ENCODE results near the gene LLPH. TPM values are rescaled to one million over a fixed set of nuclear protein-coding genes. Genes with fewer than 3 reads are reported as not detected.

Gene LLPH
- total RNA-seq, 1 experiment from 2014 or later: 51.3 TPM

DNA sequence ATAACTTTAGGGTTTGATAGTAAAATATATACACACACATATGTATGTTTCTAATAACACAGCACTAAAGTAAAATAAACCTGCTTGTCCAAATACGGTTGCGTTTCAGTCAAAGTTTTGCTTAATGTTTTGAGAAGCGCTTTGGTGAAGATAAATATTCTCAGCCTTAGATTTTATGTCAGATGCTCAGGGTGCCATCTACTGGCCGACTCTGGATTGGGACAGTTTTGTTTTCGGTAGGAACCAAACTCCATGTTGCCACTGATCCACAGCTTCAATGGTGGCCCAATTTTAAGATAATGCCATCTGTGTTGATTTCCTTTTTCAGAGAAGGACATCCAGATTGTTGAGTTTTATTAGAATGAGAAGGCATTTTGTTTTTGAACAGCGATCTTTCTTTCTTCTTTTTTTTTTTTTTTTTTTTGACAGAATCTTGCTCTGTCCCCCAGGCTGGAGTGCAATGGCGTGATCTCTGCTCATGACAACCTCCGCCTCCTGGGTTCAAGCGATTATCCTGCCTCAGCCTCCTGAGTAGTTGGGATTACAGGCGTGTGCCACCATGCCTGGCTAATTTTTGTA lies 43.1 kb downstream of the LLPH start:
- H3K4me3 ChIP-seq (ENCODE audit: low read depth, low read length, poor library complexity, severe bottlenecking): no peak overlapping the region
- H3K4me1 ChIP-seq (ENCODE audit: insufficient read depth, low read length, poor library complexity, severe bottlenecking): peaks cover 26% of the 10 kb centered on the region
- no peaks in the 10 kb centered on the region for H3K36me3 ChIP-seq (ENCODE audit: insufficient read depth, low read length, poor library complexity, severe bottlenecking)
- H3K27ac ChIP-seq (ENCODE audit: low read depth, low read length, poor library complexity, severe bottlenecking): peak overlapping the region; percentile 42
- ChIA-PET POLR2A (ENCODE audit: low non-redundant PET) (no interaction called here), CTCF (interaction anchor here (0.5 to 2.0 kb wide), 7 partner anchors 37 to 778 kb away, joined by 3 to 8 read pairs (median 6); no protein-coding TSS in a partner anchor)
- no TSS peak for BruUV-seq (replicated peaks)
- H3K27me3 ChIP-seq (replicated peaks; ENCODE audit: insufficient read depth, low read depth, low read length, poor library complexity): no peaks in the 10 kb centered on the region
- intact Hi-C loops (cut with micrococcal nuclease; ENCODE audit: unreplicated experiment): loop anchor here (2.0 to 5.0 kb wide), 4 partner anchors 59 to 780 kb away; partner anchors contain the start of gene HMGA2
- no peak for TF ChIP-seq EZH2 (IDR thresholded peaks at IDR 0.05; ENCODE audit: borderline replicate concordance, low read depth, low read length, poor library complexity, severe bottlenecking)
- TF ChIP-seq, protein P1, sequence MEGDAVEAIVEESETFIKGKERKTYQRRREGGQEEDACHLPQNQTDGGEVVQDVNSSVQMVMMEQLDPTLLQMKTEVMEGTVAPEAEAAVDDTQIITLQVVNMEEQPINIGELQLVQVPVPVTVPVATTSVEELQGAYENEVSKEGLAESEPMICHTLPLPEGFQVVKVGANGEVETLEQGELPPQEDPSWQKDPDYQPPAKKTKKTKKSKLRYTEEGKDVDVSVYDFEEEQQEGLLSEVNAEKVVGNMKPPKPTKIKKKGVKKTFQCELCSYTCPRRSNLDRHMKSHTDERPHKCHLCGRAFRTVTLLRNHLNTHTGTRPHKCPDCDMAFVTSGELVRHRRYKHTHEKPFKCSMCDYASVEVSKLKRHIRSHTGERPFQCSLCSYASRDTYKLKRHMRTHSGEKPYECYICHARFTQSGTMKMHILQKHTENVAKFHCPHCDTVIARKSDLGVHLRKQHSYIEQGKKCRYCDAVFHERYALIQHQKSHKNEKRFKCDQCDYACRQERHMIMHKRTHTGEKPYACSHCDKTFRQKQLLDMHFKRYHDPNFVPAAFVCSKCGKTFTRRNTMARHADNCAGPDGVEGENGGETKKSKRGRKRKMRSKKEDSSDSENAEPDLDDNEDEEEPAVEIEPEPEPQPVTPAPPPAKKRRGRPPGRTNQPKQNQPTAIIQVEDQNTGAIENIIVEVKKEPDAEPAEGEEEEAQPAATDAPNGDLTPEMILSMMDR (conservative IDR thresholded peaks at IDR 0.05; ENCODE audit: low read depth, low read length): peak; percentile 91
- DNase-seq (ENCODE audit: low spot score): peak; percentile 88
- peaks cover 8% of the 10 kb centered on the region for H3K9me3 ChIP-seq (ENCODE audit: low read depth, low read length, poor library complexity, severe bottlenecking)

DNA sequence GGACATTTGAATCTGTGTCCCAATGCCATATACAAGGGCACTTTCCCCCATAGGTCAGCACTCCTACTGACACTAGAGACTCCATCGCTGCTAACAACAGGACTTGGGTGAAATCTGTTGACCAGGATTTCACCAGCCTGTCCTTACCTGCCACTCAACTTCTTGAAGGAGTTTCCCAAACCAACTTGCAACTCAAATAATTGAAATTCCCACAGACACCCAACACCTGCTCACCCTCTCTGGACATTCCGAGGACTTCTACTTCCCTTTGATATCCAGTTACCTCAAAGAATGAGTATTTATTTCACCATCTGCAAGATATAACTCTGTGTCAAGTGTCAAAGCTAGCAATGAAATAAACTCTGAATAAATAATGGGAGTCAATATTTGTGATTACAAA lies 44.6 kb downstream of the LLPH start:
- no peak for DNase-seq (ENCODE audit: low spot score)
- Histone ChIP-seq H3K9me3 (ENCODE audit: low read depth, low read length, poor library complexity, severe bottlenecking) (peaks cover 8% of the 10 kb centered on the region), H3K27ac (ENCODE audit: low read depth, low read length, poor library complexity, severe bottlenecking) (no peak overlapping the region), H3K4me1 (ENCODE audit: insufficient read depth, low read length, poor library complexity, severe bottlenecking) (peaks cover 18% of the 10 kb centered on the region), H3K27me3 (replicated peaks; ENCODE audit: insufficient read depth, low read depth, low read length, poor library complexity) (no peaks in the 10 kb centered on the region), H3K4me3 (ENCODE audit: low read depth, low read length, poor library complexity, severe bottlenecking) (no peak overlapping the region), H3K36me3 (ENCODE audit: insufficient read depth, low read length, poor library complexity, severe bottlenecking) (no peaks in the 10 kb centered on the region)
- no TSS peak for BruUV-seq (replicated peaks)
- intact Hi-C loops (cut with micrococcal nuclease; ENCODE audit: unreplicated experiment): loop anchor here (2.0 to 5.0 kb wide), 4 partner anchors 57 to 779 kb away; partner anchors contain the start of gene HMGA2
- CTCF ChIA-PET: interaction anchor here (2.0 kb wide), 1 partner anchor 529 kb away, joined by 7 read pairs; no protein-coding TSS in a partner anchor
- TF ChIP-seq EZH2 (IDR thresholded peaks at IDR 0.05; ENCODE audit: borderline replicate concordance, low read depth, low read length, poor library complexity, severe bottlenecking): no peak
- TF ChIP-seq, protein P1 (conservative IDR thresholded peaks at IDR 0.05; ENCODE audit: low read depth, low read length): no peak
- POLR2A ChIA-PET (ENCODE audit: low non-redundant PET): no interaction called here

DNA sequence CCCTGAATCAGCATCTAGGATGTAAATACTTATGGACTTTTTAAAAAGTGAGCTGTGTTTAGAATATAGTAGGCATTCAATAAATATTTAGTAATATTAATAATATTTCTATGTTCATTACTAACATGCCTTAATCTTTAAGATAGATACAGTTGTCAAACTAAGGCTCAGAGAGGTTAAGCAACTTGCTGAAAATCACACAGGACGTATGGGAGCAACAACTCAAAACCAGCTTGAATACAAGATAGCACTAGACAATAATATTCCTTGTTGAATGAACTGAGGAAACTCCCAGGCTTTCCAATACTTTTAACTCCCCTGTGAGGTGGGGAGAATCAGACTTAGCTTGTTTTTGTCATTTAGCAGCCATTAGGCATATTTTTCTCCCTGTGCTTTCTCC lies 45.3 kb downstream of the LLPH start:
- H3K36me3 ChIP-seq (ENCODE audit: insufficient read depth, low read length, poor library complexity, severe bottlenecking): no peaks in the 10 kb centered on the region
- no peak overlapping the region for H3K27ac ChIP-seq (ENCODE audit: low read depth, low read length, poor library complexity, severe bottlenecking)
- POLR2A ChIA-PET (ENCODE audit: low non-redundant PET): no interaction called here
- no TSS peak for BruUV-seq (replicated peaks)
- CTCF ChIA-PET: no interaction called here
- H3K4me3 ChIP-seq (ENCODE audit: low read depth, low read length, poor library complexity, severe bottlenecking): no peak overlapping the region
- TF ChIP-seq EZH2 (IDR thresholded peaks at IDR 0.05; ENCODE audit: borderline replicate concordance, low read depth, low read length, poor library complexity, severe bottlenecking): no peak
- TF ChIP-seq, protein P1 (conservative IDR thresholded peaks at IDR 0.05; ENCODE audit: low read depth, low read length): no peak
- DNase-seq (ENCODE audit: low spot score): no peak
- peaks cover 13% of the 10 kb centered on the region for H3K4me1 ChIP-seq (ENCODE audit: insufficient read depth, low read length, poor library complexity, severe bottlenecking)
- peaks cover 8% of the 10 kb centered on the region for H3K9me3 ChIP-seq (ENCODE audit: low read depth, low read length, poor library complexity, severe bottlenecking)
- no peaks in the 10 kb centered on the region for H3K27me3 ChIP-seq (replicated peaks; ENCODE audit: insufficient read depth, low read depth, low read length, poor library complexity)
- intact Hi-C loops (cut with micrococcal nuclease; ENCODE audit: unreplicated experiment): loop anchor here (5.0 kb wide), 3 partner anchors 263 to 778 kb away; partner anchors contain the start of gene HMGA2

Data from A673 (cell line).